Liver (tissue), 9 donors: ENCODE results near the gene CANX. TPM values are rescaled to one million over a fixed set of nuclear protein-coding genes. Genes with fewer than 3 reads are reported as not detected.

Source experiments
- DNase-seq: peaks from one replicate; pipeline ENCODE4 v3.0.0-alpha.2; 2017; ENCODE audit warnings: low spot score
- H3K27ac ChIP-seq, 2 donors: one replicate each; pipeline ENCODE4 v1.7.0; 2013; ENCODE audit warnings: inconsistent platforms in 2 of 2, low read length in 2 of 2, control low read depth in 1 of 2, low read depth in 1 of 2, mild to moderate bottlenecking in 1 of 2
- H3K27me3 ChIP-seq, 4 donors: one replicate each; pipeline versions ENCODE4 v1.6.1 to v1.7.0; 2013; ENCODE audit warnings: low read length in 3 of 4, inconsistent platforms in 1 of 4, mild to moderate bottlenecking in 1 of 4, moderate library complexity in 1 of 4; ENCODE audit not compliant: control insufficient read depth in 4 of 4, insufficient read depth in 4 of 4
- H3K36me3 ChIP-seq, 4 donors: one replicate each; pipeline versions ENCODE4 v1.6.1 to v1.7.0; 2013; ENCODE audit warnings: low read length in 3 of 4, mild to moderate bottlenecking in 3 of 4, low read depth in 1 of 4, moderate library complexity in 1 of 4; ENCODE audit not compliant: control insufficient read depth in 4 of 4, insufficient read depth in 3 of 4
- H3K4me1 ChIP-seq, 4 donors: one replicate each; pipeline versions ENCODE4 v1.6.1 to v1.7.0; 2013; ENCODE audit warnings: low read length in 3 of 4, mild to moderate bottlenecking in 3 of 4, moderate library complexity in 1 of 4; ENCODE audit not compliant: control insufficient read depth in 4 of 4, insufficient read depth in 4 of 4
- H3K4me3 ChIP-seq, 3 donors: one replicate each; pipeline versions ENCODE4 v1.6.1 to v1.7.0; 2013; ENCODE audit warnings: low read length in 3 of 3, control low read depth in 1 of 3, low read depth in 1 of 3, mild to moderate bottlenecking in 1 of 3
- H3K9ac ChIP-seq, 2 donors: one replicate each; pipeline ENCODE4 v1.7.0; 2013; ENCODE audit warnings: low read length in 2 of 2, mild to moderate bottlenecking in 2 of 2, moderate library complexity in 2 of 2, control low read depth in 1 of 2, low read depth in 1 of 2
- H3K9me3 ChIP-seq, 4 donors: one replicate each; pipeline versions ENCODE4 v1.6.1 to v1.7.0; 2013; ENCODE audit warnings: low read length in 3 of 4; ENCODE audit not compliant: control insufficient read depth in 4 of 4
- EGR1 ChIP-seq, 2 donors: IDR thresholded peaks; 2 replicates each; pipeline ENCODE4 v1.6.1; 2016 to 2018; ENCODE audit warnings: antibody characterized with exemption in 2 of 2, low read depth in 2 of 2
- FOXA1 ChIP-seq: IDR thresholded peaks from 2 replicates; pipeline ENCODE4 v1.6.1; 2016; ENCODE audit warnings: antibody characterized with exemption
- GABPA ChIP-seq, 2 donors: IDR thresholded peaks in 1 of 2; conservative IDR thresholded peaks in 1 of 2; 2 replicates each; pipeline ENCODE4 v1.6.1; 2016; ENCODE audit warnings: antibody characterized with exemption in 2 of 2, mild to moderate bottlenecking in 1 of 2, moderate library complexity in 1 of 2
- HNF4A ChIP-seq, 2 donors: conservative IDR thresholded peaks; 2 replicates each; pipeline ENCODE4 v1.6.1; 2016; ENCODE audit warnings: antibody characterized with exemption in 2 of 2, mild to moderate bottlenecking in 2 of 2
- HNF4G ChIP-seq: IDR thresholded peaks from 2 replicates; pipeline ENCODE4 v1.6.1; 2016; ENCODE audit warnings: antibody characterized with exemption
- NR2F2 ChIP-seq: IDR thresholded peaks from 2 replicates; pipeline ENCODE4 v1.6.1; 2016; ENCODE audit warnings: antibody characterized with exemption
- RAD21 ChIP-seq, 2 donors: IDR thresholded peaks; 2 replicates each; pipeline ENCODE4 v1.6.1; 2016; ENCODE audit warnings: antibody characterized with exemption in 2 of 2, mild to moderate bottlenecking in 2 of 2
- REST ChIP-seq: IDR thresholded peaks from 2 replicates; pipeline ENCODE4 v1.6.1; 2016; ENCODE audit warnings: antibody characterized with exemption, mild to moderate bottlenecking
- SP1 ChIP-seq: IDR thresholded peaks from 2 replicates; pipeline ENCODE4 v1.6.1; 2018; ENCODE audit warnings: antibody characterized with exemption, mild to moderate bottlenecking
- TAF1 ChIP-seq: conservative IDR thresholded peaks from 2 replicates; pipeline ENCODE4 v1.6.1; 2016; ENCODE audit warnings: antibody characterized with exemption, mild to moderate bottlenecking
- YY1 ChIP-seq: IDR thresholded peaks from 2 replicates; pipeline ENCODE4 v1.6.1; 2016; ENCODE audit warnings: antibody characterized with exemption, mild to moderate bottlenecking
- ZBTB33 ChIP-seq: IDR thresholded peaks from 2 replicates; pipeline ENCODE4 v1.6.1; 2016; ENCODE audit warnings: antibody characterized with exemption
- WGBS: extraction: QIAGEN DNeasy Blood & Tissue Kit; methylation state at CpG from one replicate; pipeline ENCODE4 v1.1.7; 2013; 5-methylcytosine and 5-hydroxymethylcytosine counted together
- polyA plus RNA-seq, 2 donors: library from polyadenylated mRNA; stranded (reverse) in 1 of 2; unstranded in 1 of 2; fragments of 200-250 nt in 1 of 2; fragments of >200 nt in 1 of 2; fragmentation: Nextera tagmentation in 1 of 2; extraction: Ambion mirVana in 1 of 2; gene quantifications; one replicate each; pipeline versions ENCODE4 v1.2.1 to v1.2.3, GENCODE V29; 2013 to 2015
- total RNA-seq, 2 donors: library from RNA; depleted of rRNA; stranded (reverse); fragments of >200 nt; gene quantifications; one replicate each; pipeline ENCODE4 v1.2.3, GENCODE V29; 2014
- TF ChIP-seq, protein P1 (sequence below): fragments of 150-350 bp; IDR thresholded peaks from 2 replicates; pipeline ENCODE4 v1.5.1; 2017; ENCODE audit warnings: improper control_type of control experiment, low read depth, low read length; ENCODE audit not compliant: missing input control
- TF ChIP-seq, protein P2 (sequence below): IDR thresholded peaks from 2 replicates; pipeline ENCODE4 v1.6.1; 2016; ENCODE audit warnings: antibody characterized with exemption
- donor health status: healthy.
- donor health status: healthy.
- donor health status: healthy.
- donor health status: healthy.
- donor health status: healthy.

Gene CANX
- total and polyA plus RNA-seq, 4 donors = 129 to 628 (median 314) TPM

DNA sequence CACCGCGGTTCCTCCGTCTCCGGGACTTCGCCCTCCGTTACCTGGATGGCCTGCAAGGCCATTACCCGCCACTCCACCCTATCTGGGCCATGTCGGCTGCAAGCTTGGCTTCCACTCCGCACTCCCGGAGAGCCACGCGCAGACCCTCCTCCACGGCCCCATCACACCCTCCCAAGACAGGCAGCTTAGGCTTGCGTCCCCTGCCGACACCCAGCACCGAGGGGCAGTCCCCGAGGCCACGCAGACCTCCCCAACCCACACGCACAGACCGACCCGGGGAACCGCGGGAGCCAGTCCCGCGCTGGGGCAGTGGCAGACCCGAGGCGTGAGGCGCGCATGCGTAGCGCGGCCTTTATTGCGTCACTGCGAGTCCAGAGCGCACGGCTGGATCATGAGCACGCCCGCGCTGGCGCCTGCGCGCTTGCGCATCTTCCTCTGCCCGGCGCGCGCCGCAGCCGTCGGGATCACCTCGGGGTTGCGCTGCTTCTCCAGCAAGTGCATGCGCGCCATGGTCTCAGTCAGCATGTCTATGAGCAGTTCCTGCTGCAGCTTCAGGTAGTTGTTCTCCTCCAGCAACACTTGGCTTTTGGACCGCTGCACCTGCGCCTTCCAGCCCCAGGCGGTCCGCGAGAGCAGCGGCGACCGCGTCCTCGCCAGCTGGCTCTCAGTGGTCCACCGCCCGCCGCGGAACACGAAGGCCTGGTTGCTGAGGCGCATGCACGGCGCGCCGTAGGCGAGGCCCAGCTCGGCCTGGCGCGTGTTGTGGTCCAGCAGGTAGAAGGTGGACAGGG, 20.3 kb upstream of the CANX start (continued):
- TF ChIP-seq ZBTB33 = no peak
- TF ChIP-seq EGR1 (IDR thresholded peaks at IDR 0.05; ENCODE audit: low read depth in 2 of 2) = no peak
- TF ChIP-seq, protein P1, sequence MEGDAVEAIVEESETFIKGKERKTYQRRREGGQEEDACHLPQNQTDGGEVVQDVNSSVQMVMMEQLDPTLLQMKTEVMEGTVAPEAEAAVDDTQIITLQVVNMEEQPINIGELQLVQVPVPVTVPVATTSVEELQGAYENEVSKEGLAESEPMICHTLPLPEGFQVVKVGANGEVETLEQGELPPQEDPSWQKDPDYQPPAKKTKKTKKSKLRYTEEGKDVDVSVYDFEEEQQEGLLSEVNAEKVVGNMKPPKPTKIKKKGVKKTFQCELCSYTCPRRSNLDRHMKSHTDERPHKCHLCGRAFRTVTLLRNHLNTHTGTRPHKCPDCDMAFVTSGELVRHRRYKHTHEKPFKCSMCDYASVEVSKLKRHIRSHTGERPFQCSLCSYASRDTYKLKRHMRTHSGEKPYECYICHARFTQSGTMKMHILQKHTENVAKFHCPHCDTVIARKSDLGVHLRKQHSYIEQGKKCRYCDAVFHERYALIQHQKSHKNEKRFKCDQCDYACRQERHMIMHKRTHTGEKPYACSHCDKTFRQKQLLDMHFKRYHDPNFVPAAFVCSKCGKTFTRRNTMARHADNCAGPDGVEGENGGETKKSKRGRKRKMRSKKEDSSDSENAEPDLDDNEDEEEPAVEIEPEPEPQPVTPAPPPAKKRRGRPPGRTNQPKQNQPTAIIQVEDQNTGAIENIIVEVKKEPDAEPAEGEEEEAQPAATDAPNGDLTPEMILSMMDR = no peak
- no peak for TF ChIP-seq GABPA (IDR thresholded peaks at IDR 0.05 in 1 of 2, conservative IDR thresholded peaks at IDR 0.05 in 1 of 2)
- peak; percentile 38 to 40 for TF ChIP-seq HNF4A (conservative IDR thresholded peaks at IDR 0.05)
- no peak for TF ChIP-seq NR2F2
- TF ChIP-seq RAD21 (IDR thresholded peaks at IDR 0.05) = peak; percentile 3 to 54

- peak; percentile 85 for DNase-seq
- peak overlapping the region; percentile 93 to 97 for H3K27ac ChIP-seq
Measured at GRCh38 chr5:179679014-179679674, 19.6 kb upstream of the CANX start.

GRCh38 chr5:179680014-179680779, 18.6 kb upstream of the CANX start:
- Histone ChIP-seq H3K27ac (peak overlapping the region; percentile 60 to 78), H3K36me3 (peaks cover 0 to 1% (median 0%) of the 10 kb centered on the region in 4 donors), H3K4me1 (peaks cover 10 to 36% (median 25%) of the 10 kb centered on the region in 4 donors), H3K4me3 (peak overlapping the region in 1 of 3 donors; percentile 12), H3K27me3 (no peaks in the 10 kb centered on the region), H3K9ac (peak overlapping the region in 1 of 2 donors; percentile 11), H3K9me3 (no peaks in the 10 kb centered on the region)
- WGBS = 88% methylated on average over 9 of the region's 9 CpGs
- peak; percentile 39 for DNase-seq
- TF ChIP-seq FOXA1 (peak; percentile 48), NR2F2 (no peak), EGR1 (IDR thresholded peaks at IDR 0.05; ENCODE audit: low read depth in 2 of 2) (peak in 1 of 2 donors; percentile 36), HNF4A (conservative IDR thresholded peaks at IDR 0.05) (peak; percentile 98 to 100), SP1 (peak; percentile 99), GABPA (IDR thresholded peaks at IDR 0.05 in 1 of 2, conservative IDR thresholded peaks at IDR 0.05 in 1 of 2) (no peak), ZBTB33 (peak; percentile 82), REST (peak; percentile 81), RAD21 (IDR thresholded peaks at IDR 0.05) (peak; percentile 28 to 36), HNF4G (peak; percentile 98), YY1 (peak; percentile 76)
- TF ChIP-seq, protein P2, sequence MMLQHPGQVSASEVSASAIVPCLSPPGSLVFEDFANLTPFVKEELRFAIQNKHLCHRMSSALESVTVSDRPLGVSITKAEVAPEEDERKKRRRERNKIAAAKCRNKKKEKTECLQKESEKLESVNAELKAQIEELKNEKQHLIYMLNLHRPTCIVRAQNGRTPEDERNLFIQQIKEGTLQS = no peak

More at GRCh38 chr5:179679014-179679674, 19.6 kb upstream of the CANX start:
- H3K9ac ChIP-seq = no peak overlapping the region
- H3K27me3 ChIP-seq = no peaks in the 10 kb centered on the region
- TF ChIP-seq GABPA (IDR thresholded peaks at IDR 0.05 in 1 of 2, conservative IDR thresholded peaks at IDR 0.05 in 1 of 2) (no peak), RAD21 (IDR thresholded peaks at IDR 0.05) (peak in 1 of 2 donors; percentile 19), HNF4A (conservative IDR thresholded peaks at IDR 0.05) (no peak), TAF1 (no peak), HNF4G (no peak), NR2F2 (no peak), YY1 (no peak)
- H3K36me3 ChIP-seq = peaks cover 0 to 2% (median 0%) of the 10 kb centered on the region in 4 donors
- H3K9me3 ChIP-seq = no peaks in the 10 kb centered on the region
- 58% methylated on average over 41 of the region's 41 CpGs for WGBS
- peaks cover 10 to 36% (median 25%) of the 10 kb centered on the region in 4 donors for H3K4me1 ChIP-seq
- H3K4me3 ChIP-seq = peak overlapping the region; percentile 63 to 70 (median 70)
